ENCODE data around the gene IL17C. TPM values are rescaled to one million over a fixed set of nuclear protein-coding genes. Genes with fewer than 3 reads are reported as not detected.

IL17C gene
- total and polyA plus RNA-seq, 2 donors (not counting 1 experiment from before 2014, with no cell fraction given) = 1.3 to 1.5 TPM

DNA sequence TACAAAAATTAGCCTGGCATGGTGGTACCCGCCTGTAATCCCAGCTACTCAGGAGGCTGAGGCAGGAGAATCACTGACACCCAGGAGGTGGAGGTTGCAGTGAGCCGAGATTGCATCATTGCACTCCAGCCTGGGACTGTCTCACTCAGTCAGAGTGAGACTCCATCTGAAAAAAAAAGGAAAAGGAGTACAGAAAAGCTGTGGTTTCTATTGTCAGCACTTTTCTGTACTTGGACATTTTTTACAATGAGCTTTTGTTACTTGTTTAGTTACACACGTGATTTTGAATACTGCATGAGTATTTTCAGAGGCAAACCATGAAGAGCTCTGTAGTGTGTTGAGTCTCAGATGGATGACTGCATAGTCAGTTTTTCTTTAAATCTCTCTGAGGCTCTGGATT, 41.9 kb upstream of the IL17C start:
- no peak overlapping the region for H3K4me3 ChIP-seq (ENCODE audit: control extremely low read depth in 1 of 5, extremely low read depth in 1 of 5, insufficient read depth in 1 of 5, low read depth in 2 of 5, low read length in 4 of 5)
- 90% methylated on average over 2 of the region's 3 CpGs for WGBS (ENCODE audit: insufficient coverage)
- no peak overlapping the region for H3K9ac ChIP-seq (ENCODE audit: low read length)
- peaks cover 91% of the 10 kb centered on the region for H3K79me2 ChIP-seq (ENCODE audit: control insufficient read depth, insufficient read depth, low read length)
- no peak overlapping the region for H3K27ac Mint-ChIP-seq
- no peaks in the 10 kb centered on the region for H3K9me3 Mint-ChIP-seq (ENCODE audit: insufficient read depth)
- ChIA-PET CTCF (no interaction called here), POLR2A (no interaction called here)
- H3K4me1 Mint-ChIP-seq = peaks cover 12% of the 10 kb centered on the region
- H3K27me3 Mint-ChIP-seq = no peaks in the 10 kb centered on the region
- peaks cover 3 to 47% of the 10 kb centered on the region in 2 experiments for H3K36me3 ChIP-seq (replicated peaks in 1 of 2; ENCODE audit: control extremely low read depth in 1 of 2, control insufficient read depth in 1 of 2, extremely low read depth in 1 of 2, insufficient read depth in 2 of 2, low read length in 1 of 2)
- H3K27me3 ChIP-seq (replicated peaks in 1 of 4; ENCODE audit: control extremely low read depth in 1 of 4, control insufficient read depth in 3 of 4, insufficient read depth in 4 of 4, low read length in 3 of 4) = no peaks in the 10 kb centered on the region
- no peak overlapping the region for H2AFZ ChIP-seq (ENCODE audit: insufficient read depth, low read depth, low read length, poor library complexity, severe bottlenecking)
- no peak overlapping the region for H3K4me2 ChIP-seq (replicated peaks; ENCODE audit: low read depth, low read length, poor library complexity, severe bottlenecking)
- intact Hi-C loops (cut with micrococcal nuclease) = no loop called here
- H4K20me1 ChIP-seq (ENCODE audit: control insufficient read depth, insufficient read depth, low read length, poor library complexity, severe bottlenecking) = peaks cover 75% of the 10 kb centered on the region
- no peak overlapping the region for H3K27ac ChIP-seq (ENCODE audit: low read length in 2 of 2)
- DNase-seq (no peak), ATAC-seq (ENCODE audit: low read depth) (no peak)
- peaks cover 2 to 8% of the 10 kb centered on the region in 2 donors for H3K4me1 ChIP-seq (ENCODE audit: control insufficient read depth in 2 of 2, insufficient read depth in 2 of 2, low read length in 2 of 2)
- no peaks in the 10 kb centered on the region for H3K9me3 ChIP-seq (ENCODE audit: control extremely low read depth in 1 of 3, control insufficient read depth in 2 of 3, insufficient read depth in 1 of 3, low read length in 2 of 3)
- TF ChIP-seq, protein P1, sequence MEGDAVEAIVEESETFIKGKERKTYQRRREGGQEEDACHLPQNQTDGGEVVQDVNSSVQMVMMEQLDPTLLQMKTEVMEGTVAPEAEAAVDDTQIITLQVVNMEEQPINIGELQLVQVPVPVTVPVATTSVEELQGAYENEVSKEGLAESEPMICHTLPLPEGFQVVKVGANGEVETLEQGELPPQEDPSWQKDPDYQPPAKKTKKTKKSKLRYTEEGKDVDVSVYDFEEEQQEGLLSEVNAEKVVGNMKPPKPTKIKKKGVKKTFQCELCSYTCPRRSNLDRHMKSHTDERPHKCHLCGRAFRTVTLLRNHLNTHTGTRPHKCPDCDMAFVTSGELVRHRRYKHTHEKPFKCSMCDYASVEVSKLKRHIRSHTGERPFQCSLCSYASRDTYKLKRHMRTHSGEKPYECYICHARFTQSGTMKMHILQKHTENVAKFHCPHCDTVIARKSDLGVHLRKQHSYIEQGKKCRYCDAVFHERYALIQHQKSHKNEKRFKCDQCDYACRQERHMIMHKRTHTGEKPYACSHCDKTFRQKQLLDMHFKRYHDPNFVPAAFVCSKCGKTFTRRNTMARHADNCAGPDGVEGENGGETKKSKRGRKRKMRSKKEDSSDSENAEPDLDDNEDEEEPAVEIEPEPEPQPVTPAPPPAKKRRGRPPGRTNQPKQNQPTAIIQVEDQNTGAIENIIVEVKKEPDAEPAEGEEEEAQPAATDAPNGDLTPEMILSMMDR (IDR thresholded peaks at IDR 0.05) = no peak
- no peak for TF ChIP-seq EZH2 (IDR thresholded peaks at IDR 0.05; ENCODE audit: borderline replicate concordance, insufficient read depth, low read depth, low read length, poor library complexity, severe bottlenecking)
- H3K4me3 Mint-ChIP-seq = no peak overlapping the region

DNA sequence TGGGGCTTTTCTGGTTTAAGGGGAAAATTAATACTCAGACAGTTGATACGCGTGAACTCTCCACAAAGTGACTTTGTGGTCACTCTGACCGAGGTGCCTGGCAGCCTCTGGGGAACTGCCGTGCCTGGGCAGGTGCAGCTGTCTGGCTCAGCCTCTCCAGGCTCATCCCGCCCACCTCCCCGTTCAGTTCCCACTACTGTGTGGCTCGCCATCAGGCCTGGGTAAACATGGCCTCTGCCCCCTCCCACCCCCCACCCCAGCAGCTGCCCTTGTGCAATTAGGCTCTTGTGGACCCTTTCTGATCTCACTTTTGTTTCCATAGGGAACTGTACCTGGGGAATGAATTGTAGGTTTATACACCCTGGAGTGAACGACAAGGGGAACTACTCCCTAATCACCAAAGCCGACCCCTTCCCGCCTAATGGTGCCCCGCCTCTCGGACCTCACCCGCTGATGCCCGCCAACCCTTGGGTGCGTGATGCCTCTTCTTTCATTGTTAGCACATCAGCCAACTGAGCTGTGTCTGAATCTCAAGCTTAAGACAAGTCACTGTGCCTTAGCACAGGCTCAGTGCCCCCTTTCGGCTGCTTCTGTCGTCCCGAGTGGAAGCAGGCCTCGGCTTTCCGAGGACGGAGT, 40.4 kb upstream of the IL17C start:
- CTCF ChIA-PET = no interaction called here
- intact Hi-C loops (cut with micrococcal nuclease) = no loop called here
- H3K4me1 ChIP-seq (ENCODE audit: control insufficient read depth in 2 of 2, insufficient read depth in 2 of 2, low read length in 2 of 2) = no peaks in the 10 kb centered on the region
- no peaks in the 10 kb centered on the region for H3K9me3 Mint-ChIP-seq (ENCODE audit: insufficient read depth)
- H4K20me1 ChIP-seq (ENCODE audit: control insufficient read depth, insufficient read depth, low read length, poor library complexity, severe bottlenecking) = peaks cover 74% of the 10 kb centered on the region
- ATAC-seq (ENCODE audit: low read depth) = no peak
- H3K9ac ChIP-seq (ENCODE audit: low read length) = no peak overlapping the region
- no peak overlapping the region for H2AFZ ChIP-seq (ENCODE audit: insufficient read depth, low read depth, low read length, poor library complexity, severe bottlenecking)
- TF ChIP-seq, protein P1 (IDR thresholded peaks at IDR 0.05) = no peak
- TF ChIP-seq EZH2 (IDR thresholded peaks at IDR 0.05; ENCODE audit: borderline replicate concordance, insufficient read depth, low read depth, low read length, poor library complexity, severe bottlenecking) = no peak
- peaks cover 4% of the 10 kb centered on the region for H3K4me1 Mint-ChIP-seq
- peaks cover 3 to 55% of the 10 kb centered on the region in 2 experiments for H3K36me3 ChIP-seq (replicated peaks in 1 of 2; ENCODE audit: control extremely low read depth in 1 of 2, control insufficient read depth in 1 of 2, extremely low read depth in 1 of 2, insufficient read depth in 2 of 2, low read length in 1 of 2)
- H3K4me3 ChIP-seq (ENCODE audit: control extremely low read depth in 1 of 5, extremely low read depth in 1 of 5, insufficient read depth in 1 of 5, low read depth in 2 of 5, low read length in 4 of 5) = no peak overlapping the region
- H3K27me3 Mint-ChIP-seq = no peaks in the 10 kb centered on the region
- POLR2A ChIA-PET = no interaction called here
- no peak for DNase-seq
- no peak overlapping the region for H3K27ac Mint-ChIP-seq
- H3K9me3 ChIP-seq (ENCODE audit: control extremely low read depth in 1 of 3, control insufficient read depth in 2 of 3, insufficient read depth in 1 of 3, low read length in 2 of 3) = no peaks in the 10 kb centered on the region
- no peak overlapping the region for H3K27ac ChIP-seq (ENCODE audit: low read length in 2 of 2)
- H3K4me2 ChIP-seq (replicated peaks; ENCODE audit: low read depth, low read length, poor library complexity, severe bottlenecking) = no peak overlapping the region
- peaks cover 90% of the 10 kb centered on the region for H3K79me2 ChIP-seq (ENCODE audit: control insufficient read depth, insufficient read depth, low read length)
- whole genome bisulfite sequencing (ENCODE audit: insufficient coverage) = 68% methylated on average over 10 of the region's 21 CpGs
- no peak overlapping the region for H3K4me3 Mint-ChIP-seq
- no peaks in the 10 kb centered on the region for H3K27me3 ChIP-seq (replicated peaks in 1 of 4; ENCODE audit: control extremely low read depth in 1 of 4, control insufficient read depth in 3 of 4, insufficient read depth in 4 of 4, low read length in 3 of 4)

All from B cell (primary cell).